ENCODE results near the gene TRIM16. TPM values are rescaled to one million over a fixed set of nuclear protein-coding genes. Genes with fewer than 3 reads are reported as not detected.
"Not testable (repeated sequence)": the region's sequence is repeated elsewhere in the genome, so short reads cannot be mapped to it uniquely, and the experiment has no call there.

The TRIM16 gene
- total RNA-seq, 6 experiments from 2014 or later = 2.9 to 6.3 (median 5.0) TPM

- intact Hi-C loops (cut with DNase I) = no loop called here
- TF ChIP-seq POLR2A (IDR thresholded peaks at IDR 0.05) = no peak
- no peak for TF ChIP-seq CTCF (IDR thresholded peaks at IDR 0.05)
These were observed 32.5 kb downstream of the TRIM16 start for GRCh38 chr17:15651583-15652110.

GRCh38 chr17:15650741-15651582 lies 33.1 kb downstream of the TRIM16 start:
- DNase-seq (no peak), ATAC-seq (no peak)
- Histone ChIP-seq H3K4me3 (peak overlapping the region; percentile 10 to 29 (median 13)), H3K27ac (no peak overlapping the region), H3K36me3 (no peaks in the 10 kb centered on the region), H3K27me3 (no peaks in the 10 kb centered on the region), H3K4me1 (no peaks in the 10 kb centered on the region), H3K9me3 (no peaks in the 10 kb centered on the region)
- WGBS (ENCODE audit: insufficient coverage, low coverage, low lambda C conversion rate, missing lambda C conversion rate) = 54% methylated on average over 5 of the region's 14 CpGs
- TF ChIP-seq CTCF (IDR thresholded peaks at IDR 0.05) (no peak), POLR2A (IDR thresholded peaks at IDR 0.05) (no peak)
- intact Hi-C loops (cut with DNase I) = no loop called here

More at GRCh38 chr17:15651583-15652110, 32.5 kb downstream of the TRIM16 start:
- no peaks in the 10 kb centered on the region for H3K27me3 ChIP-seq
- no peaks in the 10 kb centered on the region for H3K36me3 ChIP-seq
- peak overlapping the region; percentile 10 to 29 (median 13) for H3K4me3 ChIP-seq
- DNase-seq (peak; percentile 75 to 86 (median 80)), ATAC-seq (peak; percentile 84 to 92 (median 89))
- no peaks in the 10 kb centered on the region for H3K4me1 ChIP-seq
- 20% methylated on average over 2 of the region's 8 CpGs for WGBS (ENCODE audit: insufficient coverage, low coverage, low lambda C conversion rate, missing lambda C conversion rate)
- no peaks in the 10 kb centered on the region for H3K9me3 ChIP-seq
- no peak overlapping the region for H3K27ac ChIP-seq

- intact Hi-C loops (cut with DNase I) = no loop called here
- WGBS (ENCODE audit: insufficient coverage, low coverage, low lambda C conversion rate, missing lambda C conversion rate) = 43% methylated on average over 4 of the region's 6 CpGs
- DNase-seq = no peak
These were observed 34.2 kb downstream of the TRIM16 start for GRCh38 chr17:15649861-15650421.

GRCh38 chr17:15648386-15648785 lies 35.7 kb downstream of the TRIM16 start:
- ATAC-seq = no peak
- Histone ChIP-seq H3K9me3 (no peaks in the 10 kb centered on the region), H3K27ac (no peak overlapping the region), H3K4me1 (no peaks in the 10 kb centered on the region), H3K4me3 (no peak overlapping the region), H3K27me3 (no peaks in the 10 kb centered on the region), H3K36me3 (no peaks in the 10 kb centered on the region)
- intact Hi-C loops (cut with DNase I) = no loop called here
- WGBS (ENCODE audit: insufficient coverage, low coverage, low lambda C conversion rate, missing lambda C conversion rate) = 68% methylated on average over 4 of the region's 5 CpGs
- no peak for DNase-seq
- TF ChIP-seq POLR2A (IDR thresholded peaks at IDR 0.05) (no peak), CTCF (IDR thresholded peaks at IDR 0.05) (no peak)

More at GRCh38 chr17:15649861-15650421, 34.2 kb downstream of the TRIM16 start:
- Histone ChIP-seq H3K4me1 (no peaks in the 10 kb centered on the region), H3K36me3 (no peaks in the 10 kb centered on the region), H3K4me3 (no peak overlapping the region), H3K9me3 (no peaks in the 10 kb centered on the region), H3K27me3 (no peaks in the 10 kb centered on the region), H3K27ac (no peak overlapping the region)
- no peak for ATAC-seq
- TF ChIP-seq POLR2A (IDR thresholded peaks at IDR 0.05) (no peak), CTCF (IDR thresholded peaks at IDR 0.05) (no peak)

- H3K4me1 ChIP-seq; intact Hi-C loops (cut with DNase I); DNase-seq; H3K27me3 ChIP-seq; H3K4me3 ChIP-seq; H3K9me3 ChIP-seq; H3K27ac ChIP-seq; H3K36me3 ChIP-seq; ATAC-seq: not testable (repeated sequence)
- 65% methylated on average over 2 of the region's 5 CpGs for WGBS (ENCODE audit: insufficient coverage, low coverage, low lambda C conversion rate, missing lambda C conversion rate)
These were observed 38.2 kb downstream of the TRIM16 start for GRCh38 chr17:15645942-15646312.

GRCh38 chr17:15645099-15645941 lies 38.8 kb downstream of the TRIM16 start:
- intact Hi-C loops (cut with DNase I) = not testable (repeated sequence)

More at GRCh38 chr17:15645099-15645941, 38.8 kb downstream of the TRIM16 start:
- 56% methylated on average over 8 of the region's 10 CpGs for WGBS (ENCODE audit: insufficient coverage, low coverage, low lambda C conversion rate, missing lambda C conversion rate)
- not testable (repeated sequence) for H3K4me3 ChIP-seq, H3K27ac ChIP-seq, H3K27me3 ChIP-seq, DNase-seq, H3K4me1 ChIP-seq, H3K9me3 ChIP-seq, H3K36me3 ChIP-seq
- peak in 1 of 4 donors; percentile 21 for ATAC-seq
